GM20431 (cell line): ENCODE data around the gene PKP2.

ENCODE experiments used
- in situ Hi-C: fragments of 300-500 bp; cut with MseI, MboI; formaldehyde crosslinking; loops from one replicate; pipeline ENCODE4 v1.15.0; 2020; ENCODE audit warnings: low sequenced_read_pairs; ENCODE audit not compliant: unreplicated experiment

The PKP2 gene

GRCh38 chr12:32770141-32770540, 126.4 kb downstream of the PKP2 start:
- in situ Hi-C loops = loop anchor here (25.0 kb wide), 1 partner anchor 1242 kb away; the partner anchor contains the start of gene ALG10

DNA sequence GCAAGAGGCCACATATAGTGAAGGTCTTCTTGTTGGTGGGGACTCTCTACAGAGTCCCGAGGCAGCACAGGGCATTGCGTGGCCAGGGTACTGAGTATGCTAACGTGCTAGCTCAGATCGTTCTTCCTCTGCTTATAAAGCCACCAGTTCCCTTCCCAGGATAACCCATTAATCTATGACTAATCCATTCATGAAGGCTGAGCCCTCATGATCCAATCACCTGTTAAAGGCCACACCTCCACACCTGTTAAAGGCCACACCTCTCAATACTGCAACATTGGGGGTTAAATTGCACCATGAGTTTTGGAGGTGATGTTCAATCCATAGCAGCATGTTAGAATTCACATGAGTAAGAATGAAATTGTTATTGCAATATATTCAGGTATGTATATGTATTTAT, 128.1 kb downstream of the PKP2 start:
- in situ Hi-C loops = loop anchor here (25.0 kb wide), 1 partner anchor 1244 kb away; the partner anchor contains the start of gene ALG10

GRCh38 chr12:32765906-32766305, 130.7 kb downstream of the PKP2 start:
- in situ Hi-C loops = loop anchor here (25.0 kb wide), 1 partner anchor 1246 kb away; the partner anchor contains the start of gene ALG10

GRCh38 chr12:32761716-32762115, 134.9 kb downstream of the PKP2 start:
- in situ Hi-C loops = loop anchor here (25.0 kb wide), 1 partner anchor 1251 kb away; the partner anchor contains the start of gene ALG10

- in situ Hi-C loops = loop anchor here (25.0 kb wide), 1 partner anchor 1255 kb away; the partner anchor contains the start of gene ALG10
These were observed 139.4 kb downstream of the PKP2 start for GRCh38 chr12:32757157-32757556.

- in situ Hi-C loops = loop anchor here (25.0 kb wide), 1 partner anchor 1256 kb away; the partner anchor contains the start of gene ALG10
These were observed 140.0 kb downstream of the PKP2 start for GRCh38 chr12:32756476-32757066.

- in situ Hi-C loops = loop anchor here (25.0 kb wide), 1 partner anchor 1256 kb away; the partner anchor contains the start of gene ALG10
These were observed 140.7 kb downstream of the PKP2 start, which contains the start of gene YARS2 for GRCh38 chr12:32755654-32756475. TSS of gene YARS2 (minus strand) at chr12:32755897. CDS start at chr12:32755874, 23 bp downstream.

DNA sequence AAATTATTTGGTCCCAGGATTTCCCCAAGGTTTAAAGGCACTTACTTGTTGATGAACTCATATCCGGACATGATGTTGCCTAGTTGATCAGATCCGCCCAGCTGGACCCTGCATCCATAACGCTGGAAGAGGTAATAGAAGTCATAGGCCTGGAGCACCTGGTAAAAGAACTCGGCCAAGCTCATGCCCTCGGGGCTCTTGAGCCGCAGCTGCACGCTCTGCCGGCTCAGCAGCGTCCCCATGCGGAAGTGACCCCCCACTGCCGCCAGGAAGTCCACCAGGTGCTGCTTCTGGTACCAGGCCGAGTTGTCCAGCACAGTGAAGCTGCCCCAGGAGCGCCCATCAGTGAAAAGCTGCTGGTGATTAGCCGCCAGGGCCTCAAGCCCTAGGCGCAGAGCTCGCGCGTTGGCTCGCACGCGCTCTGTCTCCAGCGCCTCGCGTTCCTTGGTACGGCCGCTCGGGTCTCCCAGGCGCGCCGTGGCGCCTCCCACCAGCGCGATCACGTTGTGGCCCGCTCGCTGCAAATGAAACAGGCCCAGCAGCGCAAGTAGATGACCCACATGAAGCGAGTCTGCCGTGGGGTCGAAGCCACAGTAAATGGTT, 141.4 kb downstream of the PKP2 start:
- in situ Hi-C loops = loop anchor here (25.0 kb wide), 1 partner anchor 1257 kb away; the partner anchor contains the start of gene ALG10

DNA sequence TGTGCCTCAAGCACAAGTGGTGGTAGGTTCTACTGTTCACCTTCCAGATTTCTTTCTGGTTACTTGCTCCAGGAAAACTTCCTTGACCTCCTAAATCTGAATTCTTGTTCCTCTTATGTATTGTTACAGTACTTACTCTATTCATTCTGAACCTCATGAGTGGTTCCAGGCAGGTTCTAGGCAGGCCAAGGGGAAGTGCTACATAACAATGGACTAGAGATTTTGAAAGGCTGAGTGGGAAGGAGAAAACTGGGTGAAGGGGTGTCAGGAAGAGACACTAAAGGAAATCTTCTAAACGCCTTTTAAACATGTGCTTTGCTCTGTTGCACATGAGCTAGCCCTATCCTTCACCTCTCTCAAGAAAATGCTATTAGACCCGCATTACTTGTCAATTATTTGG, 142.5 kb downstream of the PKP2 start:
- in situ Hi-C loops = loop anchor here (25.0 kb wide), 1 partner anchor 1258 kb away; the partner anchor contains the start of gene ALG10

DNA sequence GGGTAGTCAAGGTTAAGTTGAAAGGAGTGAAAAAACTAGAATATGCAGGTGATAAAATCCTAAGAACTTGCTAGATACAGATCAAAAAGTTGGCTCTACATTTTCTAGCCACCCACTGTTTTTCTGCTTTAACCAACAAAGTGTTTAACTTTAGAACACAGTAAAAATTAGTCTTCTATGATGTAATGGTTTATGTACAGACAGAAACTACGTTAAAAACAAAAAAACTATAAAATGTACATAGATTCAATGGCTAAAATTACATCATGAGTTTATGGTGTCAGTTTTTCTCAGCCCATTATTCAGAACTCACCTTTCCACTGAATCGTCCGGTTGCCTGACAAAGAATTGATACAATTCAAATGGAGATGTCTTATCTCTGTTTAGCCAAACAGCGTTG, 143.0 kb downstream of the PKP2 start:
- in situ Hi-C loops = loop anchor here (25.0 kb wide), 1 partner anchor 1259 kb away; the partner anchor contains the start of gene ALG10

DNA sequence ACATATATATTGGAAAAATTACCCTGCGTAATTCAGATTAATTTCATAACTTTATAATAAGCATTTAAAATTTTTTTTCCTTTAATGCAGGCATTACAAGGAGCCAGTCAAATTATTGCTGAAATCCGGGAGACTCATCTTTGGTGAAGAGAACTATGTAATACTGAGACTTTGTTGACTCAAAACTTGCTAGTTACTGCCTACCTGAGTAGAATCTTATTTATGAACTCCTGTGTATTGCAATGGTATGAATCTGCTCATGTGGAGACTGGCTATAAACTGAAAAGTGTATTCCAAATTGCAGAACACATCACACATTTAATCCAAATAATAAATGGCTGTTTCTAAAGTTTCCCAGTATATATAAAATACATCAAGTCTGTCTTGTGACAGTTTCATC, 153.3 kb downstream of the PKP2 start:
- in situ Hi-C loops = no loop called here

- in situ Hi-C loops = no loop called here
These were observed 154.4 kb downstream of the PKP2 start for GRCh38 chr12:32742133-32742532.
